GM18526 (cell line): ENCODE data around the gene C2orf92.

Experiments
- POLR2A ChIP-seq: IDR thresholded peaks from 3 replicates; pipeline ENCODE4 v1.6.1; 2011; ENCODE audit not compliant: insufficient read length; ENCODE audit errors: extremely low read depth

C2orf92 gene

GRCh38 chr2:97718051-97718882, 48.8 kb downstream of the C2orf92 start:
- TF ChIP-seq POLR2A: no peak

GRCh38 chr2:97718942-97719341, 49.4 kb downstream of the C2orf92 start:
- no peak for TF ChIP-seq POLR2A

DNA sequence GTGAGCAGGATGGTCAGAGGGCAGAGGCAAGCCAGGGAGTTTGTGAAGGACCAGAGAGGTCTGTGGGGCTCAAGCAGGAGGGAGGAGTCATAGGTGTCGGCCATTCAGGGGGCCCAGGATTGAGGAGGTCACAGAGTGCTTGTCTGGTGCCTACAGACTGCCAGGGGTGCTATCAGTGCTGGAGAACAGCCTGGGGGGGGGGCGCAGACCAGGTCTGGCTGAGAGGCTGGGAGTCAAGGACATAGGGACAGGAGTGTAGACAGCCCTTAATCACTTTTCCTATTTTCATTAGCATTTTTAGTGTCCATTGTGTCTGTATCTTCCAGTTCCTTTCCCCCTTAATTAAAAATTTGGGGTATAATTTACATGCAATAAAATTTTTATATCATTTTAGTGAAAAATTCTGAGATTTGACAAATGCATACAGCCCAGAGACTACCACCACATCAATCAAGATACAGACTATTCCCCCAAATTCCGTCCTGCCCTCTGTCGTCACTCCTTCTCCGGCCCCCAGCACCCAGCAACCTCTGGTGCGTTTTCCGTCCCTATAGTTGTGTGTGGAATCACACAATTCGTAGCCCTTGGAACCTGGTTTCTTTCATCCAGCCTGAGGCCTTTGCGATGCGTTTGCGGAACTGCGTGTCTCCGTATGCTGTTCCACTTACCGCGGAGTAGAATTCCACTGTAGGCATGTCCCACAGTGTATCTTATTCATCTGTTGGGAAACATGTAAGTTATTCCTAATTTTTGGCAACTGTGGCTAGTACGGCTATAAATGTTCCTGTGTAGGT, 50.0 kb downstream of the C2orf92 start:
- TF ChIP-seq POLR2A: no peak

DNA sequence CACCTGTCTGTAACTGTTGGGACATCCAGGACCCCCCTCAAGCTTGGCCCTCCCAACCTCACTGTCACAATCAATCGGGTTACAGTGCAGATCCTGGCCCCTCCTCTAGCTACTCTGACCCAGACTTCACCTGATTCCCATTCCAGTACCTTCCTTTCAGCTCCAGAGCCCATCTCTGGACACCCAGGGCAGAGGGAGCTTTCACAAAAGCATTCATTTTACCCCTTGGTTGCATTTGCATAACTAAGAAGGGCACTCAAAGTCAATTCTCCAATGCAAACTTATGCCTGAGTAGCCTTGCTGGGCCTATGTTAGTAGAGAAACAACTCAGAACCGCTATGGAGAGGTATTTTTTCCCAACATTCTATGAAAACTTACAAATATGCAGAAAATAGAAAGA, 51.2 kb downstream of the C2orf92 start:
- no peak for TF ChIP-seq POLR2A

DNA sequence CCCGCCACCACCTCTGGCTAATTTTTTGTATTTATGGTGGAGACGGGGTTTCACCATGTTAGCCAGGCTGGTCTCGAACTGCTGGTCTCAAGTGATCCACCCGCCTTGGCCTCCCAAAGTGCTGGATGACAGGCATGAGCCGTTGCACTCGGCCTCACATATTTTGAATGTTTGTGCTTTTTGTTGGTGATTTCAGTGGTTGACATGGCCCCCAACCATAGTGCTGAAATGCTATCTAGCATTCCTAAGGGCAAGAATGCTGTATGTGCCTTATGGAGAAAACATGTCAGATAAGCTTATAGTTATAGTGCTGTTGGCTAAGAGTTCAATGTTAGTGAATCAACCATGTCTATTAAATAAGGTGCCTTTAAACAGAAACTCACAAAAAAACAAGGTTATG, 52.7 kb downstream of the C2orf92 start:
- TF ChIP-seq POLR2A: no peak

DNA sequence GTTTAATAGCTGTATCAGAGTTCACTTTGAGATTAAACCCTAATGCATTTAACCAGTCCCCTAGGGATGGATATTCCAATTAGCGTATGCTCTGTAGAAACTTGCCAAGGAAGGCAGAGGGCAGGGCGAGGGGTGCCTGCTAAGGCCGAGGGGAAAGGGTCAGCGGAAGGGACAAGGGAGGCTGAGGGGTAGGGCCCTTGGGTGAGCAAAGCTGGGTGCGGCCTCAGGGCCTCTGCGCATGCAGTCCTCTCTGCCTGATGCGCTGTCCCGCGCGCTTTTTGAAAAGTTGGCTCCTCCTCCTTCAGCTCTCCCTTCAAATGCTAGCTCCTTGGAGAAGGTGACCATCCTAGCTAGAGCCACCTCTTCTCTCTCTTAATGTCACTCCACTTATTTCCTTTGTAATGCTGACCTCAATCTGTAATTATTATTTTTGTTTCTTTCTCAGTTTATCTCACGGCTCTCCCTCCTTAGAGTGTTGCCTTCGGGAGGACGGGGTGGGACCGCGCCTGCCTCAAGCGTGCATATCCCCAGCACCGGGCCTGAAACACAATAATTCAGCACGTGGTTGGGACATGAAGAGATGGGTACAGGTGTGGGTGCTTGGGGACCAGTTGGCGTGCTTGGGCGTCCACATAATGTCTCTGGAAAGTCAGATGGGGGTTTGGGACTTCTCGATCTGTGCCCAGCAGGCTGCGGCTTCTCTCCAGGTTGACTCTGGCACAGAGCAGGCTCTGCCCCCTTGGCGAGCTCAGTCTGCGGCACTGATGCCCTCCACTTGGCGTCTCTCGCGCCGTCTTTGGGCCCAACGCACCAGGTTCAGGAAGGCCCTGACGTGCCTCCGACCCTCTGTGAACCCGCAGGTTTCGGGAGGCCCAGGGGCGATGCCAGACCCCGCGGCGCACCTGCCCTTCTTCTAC, 53.9 kb downstream of the C2orf92 start:
- TF ChIP-seq POLR2A: no peak

DNA sequence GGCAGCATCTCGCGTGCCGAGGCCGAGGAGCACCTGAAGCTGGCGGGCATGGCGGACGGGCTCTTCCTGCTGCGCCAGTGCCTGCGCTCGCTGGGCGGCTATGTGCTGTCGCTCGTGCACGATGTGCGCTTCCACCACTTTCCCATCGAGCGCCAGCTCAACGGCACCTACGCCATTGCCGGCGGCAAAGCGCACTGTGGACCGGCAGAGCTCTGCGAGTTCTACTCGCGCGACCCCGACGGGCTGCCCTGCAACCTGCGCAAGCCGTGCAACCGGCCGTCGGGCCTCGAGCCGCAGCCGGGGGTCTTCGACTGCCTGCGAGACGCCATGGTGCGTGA, 54.5 kb downstream of the C2orf92 start:
- TF ChIP-seq POLR2A: no peak

GRCh38 chr2:97724501-97724900, 55.0 kb downstream of the C2orf92 start:
- no peak for TF ChIP-seq POLR2A

DNA sequence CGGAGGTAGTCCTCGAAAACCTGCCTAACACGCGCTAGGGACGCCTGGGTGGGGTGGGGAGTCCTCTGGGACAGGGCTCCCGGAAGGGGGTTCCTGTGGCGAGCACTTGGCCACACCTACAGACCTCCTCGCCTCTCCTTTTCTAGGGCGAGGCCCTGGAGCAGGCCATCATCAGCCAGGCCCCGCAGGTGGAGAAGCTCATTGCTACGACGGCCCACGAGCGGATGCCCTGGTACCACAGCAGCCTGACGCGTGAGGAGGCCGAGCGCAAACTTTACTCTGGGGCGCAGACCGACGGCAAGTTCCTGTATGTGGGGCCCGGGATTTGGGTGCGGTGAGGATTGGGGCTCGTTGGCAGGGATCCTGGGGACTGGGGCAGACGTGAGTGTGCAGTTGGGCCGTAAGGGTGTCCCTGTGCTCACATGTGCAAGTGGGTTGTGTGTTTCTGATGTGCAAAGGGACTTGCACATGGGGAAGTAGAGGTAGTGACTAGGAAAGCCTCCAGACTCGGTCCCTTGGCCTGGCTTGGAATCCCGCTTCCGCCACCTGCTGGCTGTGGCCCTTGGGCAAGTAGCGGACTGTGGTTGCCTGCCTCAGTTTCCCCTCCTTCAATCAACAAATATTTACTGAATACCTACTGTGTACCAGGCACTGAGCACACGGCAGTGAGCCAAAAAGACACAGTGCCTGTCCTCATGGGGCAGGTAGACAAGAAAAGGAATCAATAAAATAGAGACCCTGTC, 55.6 kb downstream of the C2orf92 start:
- TF ChIP-seq POLR2A: no peak

DNA sequence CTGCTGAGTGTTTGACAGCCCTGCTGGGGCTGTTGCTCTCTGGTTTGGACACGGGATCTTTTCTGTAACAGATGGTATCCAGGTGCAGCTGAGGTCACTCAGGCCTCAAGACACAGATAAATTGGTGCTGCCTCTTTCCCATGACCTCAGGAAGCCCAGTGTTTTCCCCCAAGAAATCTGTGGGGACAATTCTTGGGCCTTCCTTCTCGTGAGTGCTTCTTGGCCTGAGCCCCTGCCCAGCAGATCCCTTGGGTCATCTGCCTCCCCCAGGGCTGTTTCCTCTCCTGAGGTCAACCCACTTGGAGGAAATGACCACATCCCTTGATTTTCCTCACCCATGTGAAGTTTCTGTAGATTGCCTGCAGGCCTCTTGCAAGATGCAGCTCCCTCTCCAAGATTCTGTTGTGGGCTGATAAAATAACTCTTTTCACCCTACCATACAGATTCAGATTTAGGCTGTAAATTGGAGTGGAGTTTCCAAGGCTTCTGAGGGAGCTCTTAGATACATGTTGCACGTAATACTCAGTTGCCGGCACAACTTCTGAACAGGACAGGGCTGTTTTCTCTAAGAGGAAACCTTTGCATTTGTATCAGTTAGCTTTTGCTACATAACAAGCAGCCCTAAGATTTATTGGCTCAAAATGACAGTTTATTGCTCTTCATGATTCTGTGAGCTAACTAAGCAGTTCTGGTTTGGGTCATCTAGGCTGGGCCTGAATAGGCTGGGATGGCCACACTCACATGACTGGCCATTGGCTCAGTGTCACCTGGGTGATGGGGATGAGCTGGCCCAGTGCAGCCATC, 57.0 kb downstream of the C2orf92 start:
- TF ChIP-seq POLR2A: no peak

DNA sequence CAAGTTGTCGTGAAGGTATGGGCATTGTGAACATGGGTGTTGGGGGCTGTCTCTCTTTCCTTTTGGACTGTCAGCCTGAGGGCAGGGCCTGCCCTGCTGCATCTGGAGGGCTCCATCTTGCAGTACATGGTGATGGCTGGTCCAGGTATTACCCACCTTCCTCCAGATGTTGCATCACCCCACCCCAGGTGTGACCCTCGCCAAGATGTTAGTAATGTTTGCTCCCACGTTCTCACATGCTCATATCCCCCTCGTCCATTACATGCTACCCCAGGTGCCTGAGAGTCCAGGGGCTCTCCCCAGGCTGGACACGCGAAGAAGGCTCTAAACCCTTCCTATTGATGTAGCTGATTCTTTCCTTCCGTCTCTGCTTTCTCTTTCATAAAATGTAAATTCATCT, 57.8 kb downstream of the C2orf92 start:
- no peak for TF ChIP-seq POLR2A

DNA sequence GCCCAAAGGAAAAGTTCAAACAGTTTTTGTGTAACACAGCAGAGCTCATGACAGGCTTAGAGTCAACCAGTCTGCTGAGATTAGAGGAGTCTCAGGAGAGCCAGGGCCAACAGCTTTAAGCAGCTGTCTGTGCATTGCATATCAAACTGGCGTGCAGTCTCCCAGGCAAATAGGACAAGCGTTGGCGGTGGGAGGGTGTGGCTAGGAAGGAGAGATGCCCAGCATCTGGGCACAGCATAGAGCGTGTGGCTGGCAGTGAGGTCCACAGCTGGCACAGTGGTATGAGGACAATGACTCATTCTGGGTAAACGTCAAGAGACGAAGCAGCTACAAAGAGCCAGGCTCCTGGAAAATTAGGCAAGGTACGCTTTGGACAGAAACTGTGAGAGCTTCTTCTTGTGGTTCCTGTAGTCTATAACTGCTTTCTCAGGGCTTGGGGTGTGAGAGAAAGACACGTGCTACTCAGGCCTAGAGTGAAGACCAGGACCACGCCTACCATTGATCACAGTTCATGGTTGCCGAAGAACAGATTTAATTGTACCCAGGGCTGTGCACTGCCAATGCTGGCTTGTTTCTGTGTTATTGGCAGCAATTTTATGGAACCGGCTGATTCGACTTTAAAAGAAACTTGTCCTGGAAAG, 58.7 kb downstream of the C2orf92 start:
- no peak for TF ChIP-seq POLR2A

GRCh38 chr2:97730245-97730644, 60.7 kb downstream of the C2orf92 start:
- TF ChIP-seq POLR2A: no peak

- TF ChIP-seq POLR2A: no peak
These were observed 61.9 kb downstream of the C2orf92 start for GRCh38 chr2:97731274-97732020.
